BJ (cell line): ENCODE measurements around the gene DDR1. TPM values are rescaled to one million over a fixed set of nuclear protein-coding genes. Genes with fewer than 3 reads are reported as not detected.

Source experiments
- CTCF ChIA-PET: fragments of 350-600 bp; formaldehyde crosslinking; extraction: SDS; loops from one replicate; lab custom pipeline; 2021; ENCODE audit warnings: antibody characterized with exemption, inconsistent platforms; lab: Yijun Ruan, JAX
- POLR2A ChIA-PET: fragments of 300-600 bp; sonication (Branson Sonifier 250); formaldehyde crosslinking; extraction: SDS; loops from one replicate; lab custom pipeline; 2021; ENCODE audit warnings: antibody characterized with exemption; lab: Charles Lee
- DNase-seq: peaks from one replicate; pipeline ENCODE4 v3.0.0-alpha.2; 2011; ENCODE audit warnings: low read depth
- H3K27me3 ChIP-seq: 2 replicates; pipeline ENCODE4 v1.6.0; 2011; ENCODE audit warnings: low read length; ENCODE audit not compliant: control insufficient read depth, insufficient read depth
- H3K36me3 ChIP-seq: 2 replicates; pipeline ENCODE4 v1.5.1; 2011; ENCODE audit warnings: low read length; ENCODE audit not compliant: control insufficient read depth, insufficient read depth
- H3K4me3 ChIP-seq: 2 replicates; pipeline ENCODE4 v1.5.1; 2011; ENCODE audit warnings: low read depth, mild to moderate bottlenecking, control low read depth, low read length
- polyA plus RNA-seq: library from polyadenylated mRNA; depleted of rRNA; stranded (reverse); fragments of >200 nt; gene quantifications from 2 replicates; pipeline ENCODE4 v1.2.3, GENCODE V29; 2011
- TF ChIP-seq, protein P1 (sequence below): IDR thresholded peaks from 2 replicates; pipeline ENCODE4 v1.5.1; 2011; ENCODE audit warnings: low read depth, mild to moderate bottlenecking, control low read depth, inconsistent platforms, low read length, moderate library complexity; ENCODE audit not compliant: insufficient read depth

Gene DDR1
- polyA plus RNA-seq, 1 experiment: 17.0 TPM

DNA sequence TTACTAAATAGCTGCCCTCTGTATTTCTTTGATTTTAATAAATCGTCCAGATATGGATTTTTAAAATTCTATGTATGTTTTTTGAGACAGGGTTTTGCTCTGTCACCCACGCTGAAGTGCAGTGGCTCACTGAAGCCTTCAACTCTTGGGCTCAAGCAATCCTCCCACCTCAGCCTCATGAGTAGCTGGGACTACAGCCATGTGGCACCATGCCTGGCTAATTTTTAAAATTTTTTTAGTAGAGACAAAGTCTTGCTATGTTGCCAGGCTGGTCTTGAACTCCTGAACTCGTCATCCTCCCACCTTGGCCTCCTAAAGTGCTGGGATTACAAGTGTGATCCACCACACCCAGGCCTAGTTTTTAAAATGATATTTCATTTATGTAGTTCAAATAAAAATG is 47.4 kb upstream of the DDR1 start:
- DNase-seq: no peak
- CTCF ChIA-PET: interaction anchor here (0.7 to 5.3 kb wide), 5 partner anchors 8 to 243 kb away, joined by 3 to 28 read pairs (median 5); partner anchors contain the start of gene VARS2

DNA sequence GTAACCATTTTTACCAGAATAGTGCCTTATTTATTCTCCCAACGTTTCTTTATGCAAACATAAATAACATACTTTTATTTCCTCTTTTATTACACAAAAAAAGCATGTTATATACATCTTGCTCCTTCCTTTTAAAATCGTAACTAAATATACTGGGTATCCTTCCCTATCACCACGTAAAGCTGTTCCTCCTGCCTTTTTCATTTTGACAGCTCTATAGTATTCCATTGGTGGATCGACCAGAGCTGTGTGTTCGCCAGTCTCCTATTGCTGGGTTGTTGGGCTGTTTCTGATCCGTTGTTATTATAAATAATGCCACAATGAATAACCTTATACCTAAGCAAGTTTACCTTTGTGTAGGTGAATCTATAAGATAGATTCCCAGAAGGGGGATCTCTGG is 46.9 kb upstream of the DDR1 start:
- ChIA-PET POLR2A (no interaction called here), CTCF (interaction anchor here (1.0 to 5.3 kb wide), 3 partner anchors 9 to 52 kb away, joined by 3 to 28 read pairs (median 5); no protein-coding TSS in a partner anchor)
- no peak for DNase-seq
- Histone ChIP-seq H3K27me3 (no peaks in the 10 kb centered on the region; the same call in 1 of the 2 replicates), H3K4me3 (no peak overlapping the region), H3K36me3 (no peaks in the 10 kb centered on the region)
- TF ChIP-seq, protein P1, sequence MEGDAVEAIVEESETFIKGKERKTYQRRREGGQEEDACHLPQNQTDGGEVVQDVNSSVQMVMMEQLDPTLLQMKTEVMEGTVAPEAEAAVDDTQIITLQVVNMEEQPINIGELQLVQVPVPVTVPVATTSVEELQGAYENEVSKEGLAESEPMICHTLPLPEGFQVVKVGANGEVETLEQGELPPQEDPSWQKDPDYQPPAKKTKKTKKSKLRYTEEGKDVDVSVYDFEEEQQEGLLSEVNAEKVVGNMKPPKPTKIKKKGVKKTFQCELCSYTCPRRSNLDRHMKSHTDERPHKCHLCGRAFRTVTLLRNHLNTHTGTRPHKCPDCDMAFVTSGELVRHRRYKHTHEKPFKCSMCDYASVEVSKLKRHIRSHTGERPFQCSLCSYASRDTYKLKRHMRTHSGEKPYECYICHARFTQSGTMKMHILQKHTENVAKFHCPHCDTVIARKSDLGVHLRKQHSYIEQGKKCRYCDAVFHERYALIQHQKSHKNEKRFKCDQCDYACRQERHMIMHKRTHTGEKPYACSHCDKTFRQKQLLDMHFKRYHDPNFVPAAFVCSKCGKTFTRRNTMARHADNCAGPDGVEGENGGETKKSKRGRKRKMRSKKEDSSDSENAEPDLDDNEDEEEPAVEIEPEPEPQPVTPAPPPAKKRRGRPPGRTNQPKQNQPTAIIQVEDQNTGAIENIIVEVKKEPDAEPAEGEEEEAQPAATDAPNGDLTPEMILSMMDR: no peak

More for the DNA sequence above, 47.4 kb upstream of the DDR1 start:
- Histone ChIP-seq H3K27me3 (no peaks in the 10 kb centered on the region; the same call in 1 of the 2 replicates), H3K4me3 (no peak overlapping the region), H3K36me3 (no peaks in the 10 kb centered on the region)
- TF ChIP-seq, protein P1: no peak
- POLR2A ChIA-PET: no interaction called here

DNA sequence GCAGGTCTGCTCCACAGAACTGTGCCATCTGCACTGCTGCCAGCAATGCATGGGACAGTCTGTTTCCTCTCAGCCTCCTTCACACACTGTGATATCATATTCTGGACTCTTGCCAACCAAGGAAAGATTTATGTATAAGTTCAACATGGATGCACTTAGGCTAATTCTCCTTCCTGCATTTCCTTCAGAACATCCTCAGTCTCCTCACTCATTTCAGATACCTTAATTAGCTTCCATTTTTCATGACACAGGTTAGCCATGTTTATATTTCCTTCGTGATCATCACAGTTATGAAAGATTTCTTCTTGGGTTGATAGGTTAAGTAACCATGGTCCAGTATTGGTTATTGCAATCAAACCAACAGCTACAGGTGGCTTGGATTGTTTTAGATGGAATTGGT is 46.4 kb upstream of the DDR1 start:
- no peak for DNase-seq
- TF ChIP-seq, protein P1: no peak
- POLR2A ChIA-PET: no interaction called here
- Histone ChIP-seq H3K4me3 (no peak overlapping the region), H3K27me3 (no peaks in the 10 kb centered on the region; the same call in 1 of the 2 replicates), H3K36me3 (no peaks in the 10 kb centered on the region)
- CTCF ChIA-PET: interaction anchor here (1.0 to 5.3 kb wide), 4 partner anchors 9 to 52 kb away, joined by 3 to 28 read pairs (median 4); no protein-coding TSS in a partner anchor

DNA sequence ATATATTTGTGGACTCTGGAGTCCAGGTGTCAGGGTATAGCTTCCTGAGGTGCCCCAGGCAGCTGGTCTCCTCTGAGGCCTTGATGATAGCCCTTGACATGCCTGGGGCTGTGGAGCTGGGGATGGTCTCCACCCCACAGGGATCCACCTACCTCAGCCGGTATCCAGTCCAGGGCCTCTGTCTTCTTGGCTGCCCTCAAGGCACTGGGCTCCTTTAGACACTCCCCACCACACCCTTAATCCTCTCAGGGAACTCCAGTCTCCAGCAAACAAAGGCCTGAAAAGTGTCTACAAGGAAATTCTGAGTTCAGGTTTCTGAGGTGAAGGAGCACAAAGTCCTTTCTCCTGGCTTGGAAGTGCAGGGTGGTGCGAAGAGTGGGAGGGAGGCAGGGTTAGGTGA is 44.6 kb upstream of the DDR1 start:
- POLR2A ChIA-PET: no interaction called here
- no peak for DNase-seq
- no peaks in the 10 kb centered on the region; the same call in 1 of the 2 replicates for H3K27me3 ChIP-seq
- no peaks in the 10 kb centered on the region for H3K36me3 ChIP-seq
- TF ChIP-seq, protein P1: no peak
- no peak overlapping the region for H3K4me3 ChIP-seq
- CTCF ChIA-PET: interaction anchor here (1.0 to 5.3 kb wide), 4 partner anchors 9 to 38 kb away, joined by 3 to 16 read pairs (median 4); no protein-coding TSS in a partner anchor

DNA sequence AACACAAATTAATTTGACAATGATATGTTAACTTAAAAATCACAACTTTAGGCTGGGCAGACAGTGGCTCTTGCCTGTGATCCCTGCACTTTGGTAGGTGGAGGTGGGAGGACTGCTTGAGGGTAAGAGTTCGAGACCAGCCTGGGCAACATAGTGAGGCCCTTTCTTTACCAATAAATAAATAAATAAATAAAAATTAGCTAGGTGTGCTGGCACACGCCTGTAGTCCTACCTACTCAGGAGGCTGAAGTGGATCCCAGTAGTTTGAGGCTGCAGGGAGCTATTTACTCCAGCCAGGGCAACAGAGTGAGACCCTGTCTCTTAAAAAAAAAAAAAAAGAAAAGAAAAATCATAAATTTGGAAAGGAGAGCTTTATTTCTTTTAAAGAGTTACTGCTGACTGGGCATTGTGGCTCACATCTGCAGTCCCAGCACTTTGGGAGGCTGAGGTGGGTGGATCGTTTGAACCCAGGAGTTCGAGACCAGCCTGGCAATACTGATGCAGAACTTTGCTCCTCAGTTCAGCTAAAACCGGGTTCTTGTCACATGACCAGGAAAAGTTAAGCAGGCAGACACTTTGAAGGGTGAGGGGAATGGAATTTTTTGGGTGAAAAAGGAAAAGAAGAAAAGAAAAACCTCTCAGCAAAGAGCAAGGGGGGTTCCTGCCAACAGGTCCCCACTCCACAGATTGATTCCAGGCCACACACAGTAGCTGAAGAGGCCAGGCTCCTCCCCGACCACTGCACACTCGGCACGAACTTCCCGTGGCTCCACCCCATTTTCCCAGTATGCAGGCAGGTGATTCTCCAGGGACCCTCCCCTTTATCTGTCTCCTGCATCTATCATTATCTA is 44.0 kb upstream of the DDR1 start:
- DNase-seq: no peak
- POLR2A ChIA-PET: no interaction called here
- CTCF ChIA-PET: interaction anchor here (1.0 to 5.3 kb wide), 6 partner anchors 9 to 37 kb away, joined by 3 to 16 read pairs (median 4); no protein-coding TSS in a partner anchor
- no peak overlapping the region for H3K4me3 ChIP-seq
- H3K27me3 ChIP-seq: no peaks in the 10 kb centered on the region; the same call in 1 of the 2 replicates
- TF ChIP-seq, protein P1: no peak
- no peaks in the 10 kb centered on the region for H3K36me3 ChIP-seq
